Mucosa of descending colon (tissue), 3 donors: ENCODE results near the gene UTP11. TPM values are rescaled to one million over a fixed set of nuclear protein-coding genes. Genes with fewer than 3 reads are reported as not detected.

Source experiments
- ATAC-seq: fragments of 200-7000 bp; cut with Tn5 transposase; one replicate; pipeline ENCODE4 v1.9.1; 2020; ENCODE audit warnings: mild to moderate bottlenecking, moderate library complexity
- DNase-seq, 3 donors: peaks; one replicate each; pipeline ENCODE4 v3.0.0-alpha.2; 2020
- H3K36me3 ChIP-seq: fragments of 200-600 bp; one replicate; pipeline ENCODE4 v1.8.0; 2021; ENCODE audit warnings: low read depth, mild to moderate bottlenecking
- H3K4me1 ChIP-seq: fragments of 200-600 bp; one replicate; pipeline ENCODE4 v1.8.0; 2021; ENCODE audit warnings: low read depth, mild to moderate bottlenecking
- H3K4me3 ChIP-seq: fragments of 200-600 bp; one replicate; pipeline ENCODE4 v1.8.0; 2021; ENCODE audit warnings: mild to moderate bottlenecking
- H3K9me3 ChIP-seq: fragments of 200-600 bp; one replicate; pipeline ENCODE4 v1.8.0; 2021; ENCODE audit warnings: mild to moderate bottlenecking
- CTCF ChIP-seq: fragments of 200-600 bp; IDR thresholded peaks from one replicate; pipeline ENCODE4 v1.8.0; 2022; ENCODE audit warnings: antibody characterized with exemption, mild to moderate bottlenecking
- intact Hi-C, 2 donors: fragments of 100-400 bp; cut with DNase I in 1 of 2; cut with micrococcal nuclease in 1 of 2; formaldehyde crosslinking; loops; one replicate each; pipeline versions ENCODE4 v1.11.0 to v1.11.1; 2022; cut with DNase I, micrococcal nuclease
- total RNA-seq, 3 donors: library from RNA; stranded (reverse); fragmentation: NEBNext Ultra II Directional in 2 of 3; extraction: Animal tissue kit (Norgen Biotek cat#: 25700) in 2 of 3; gene quantifications; one replicate each; pipeline versions ENCODE4 v1.2.1 to v1.2.4, GENCODE V29; 2021 to 2023
- donor health status: DM: no; HTN: no; CAD: no; lungs with moderate emphysema.
- donor health status: DM: no; HTN: no; CAD: no.
- donor health status: DM: no; HTN: yes; CAD: no.

UTP11 gene
- total RNA-seq, 3 donors from 2014 or later = 13.7 to 35.7 (median 15.3) TPM

- Histone ChIP-seq H3K36me3 (no peaks in the 10 kb centered on the region), H3K4me1 (no peaks in the 10 kb centered on the region), H3K9me3 (no peaks in the 10 kb centered on the region), H3K4me3 (no peak overlapping the region)
- no peak for TF ChIP-seq CTCF
- intact Hi-C loops = no loop called here
- ATAC-seq (no peak), DNase-seq (no peak)
These were observed 48.0 kb downstream of the UTP11 start for GRCh38 chr1:38060498-38060897.

- H3K36me3 ChIP-seq = no peaks in the 10 kb centered on the region
- H3K4me3 ChIP-seq = no peak overlapping the region
- DNase-seq (no peak), ATAC-seq (no peak)
- no peaks in the 10 kb centered on the region for H3K9me3 ChIP-seq
- intact Hi-C loops = no loop called here
- H3K4me1 ChIP-seq = no peaks in the 10 kb centered on the region
- TF ChIP-seq CTCF = no peak
These were observed 48.8 kb downstream of the UTP11 start for GRCh38 chr1:38061290-38061689.

GRCh38 chr1:38061883-38062328 lies 49.4 kb downstream of the UTP11 start:
- no peak for TF ChIP-seq CTCF
- DNase-seq (no peak), ATAC-seq (no peak)
- H3K4me3 ChIP-seq = no peak overlapping the region
- intact Hi-C loops = no loop called here
- H3K9me3 ChIP-seq = no peaks in the 10 kb centered on the region
- no peaks in the 10 kb centered on the region for H3K36me3 ChIP-seq
- H3K4me1 ChIP-seq = no peaks in the 10 kb centered on the region

GRCh38 chr1:38062361-38063288 lies 50.1 kb downstream of the UTP11 start:
- H3K4me1 ChIP-seq = no peaks in the 10 kb centered on the region
- DNase-seq (no peak), ATAC-seq (no peak)
- TF ChIP-seq CTCF = no peak
- no peak overlapping the region for H3K4me3 ChIP-seq
- H3K36me3 ChIP-seq = no peaks in the 10 kb centered on the region
- intact Hi-C loops = no loop called here
- H3K9me3 ChIP-seq = no peaks in the 10 kb centered on the region

GRCh38 chr1:38063616-38064015 lies 51.1 kb downstream of the UTP11 start:
- no peak for TF ChIP-seq CTCF
- Histone ChIP-seq H3K4me1 (no peaks in the 10 kb centered on the region), H3K4me3 (no peak overlapping the region), H3K36me3 (no peaks in the 10 kb centered on the region), H3K9me3 (no peaks in the 10 kb centered on the region)
- no peak for DNase-seq
- ATAC-seq = no peak
- intact Hi-C loops = no loop called here
